Osteocyte (in vitro differentiated cells): ENCODE data around the gene ARRB2. TPM values are rescaled to one million over a fixed set of nuclear protein-coding genes. Genes with fewer than 3 reads are reported as not detected.
"Not testable (repeated sequence)": the region's sequence is repeated elsewhere in the genome, so short reads cannot be mapped to it uniquely, and the experiment has no call there.

Experiments used
- DNase-seq: peaks from one replicate; pipeline ENCODE4 v3.0.0; 2021; ENCODE audit warnings: mixed read lengths; ENCODE audit not compliant: unreplicated experiment; ENCODE audit errors: extremely low spot score
- H3K27ac Mint-ChIP-seq: one replicate; pipeline ENCODE4 v1.8.0; 2021; ENCODE audit warnings: mild to moderate bottlenecking, mixed read lengths; ENCODE audit not compliant: unreplicated experiment
- H3K27me3 Mint-ChIP-seq: one replicate; pipeline ENCODE4 v1.8.0; 2021; ENCODE audit warnings: mixed read lengths; ENCODE audit not compliant: unreplicated experiment
- H3K36me3 Mint-ChIP-seq: one replicate; pipeline ENCODE4 v1.8.0; 2021; ENCODE audit warnings: mixed read lengths; ENCODE audit not compliant: unreplicated experiment
- H3K4me1 Mint-ChIP-seq: one replicate; pipeline ENCODE4 v1.8.0; 2021; ENCODE audit warnings: mixed read lengths; ENCODE audit not compliant: unreplicated experiment
- H3K4me3 Mint-ChIP-seq: one replicate; pipeline ENCODE4 v1.8.0; 2021; ENCODE audit warnings: mild to moderate bottlenecking, moderate library complexity, mixed read lengths; ENCODE audit not compliant: unreplicated experiment
- H3K9me3 Mint-ChIP-seq: one replicate; pipeline ENCODE4 v1.8.0; 2021; ENCODE audit warnings: mixed read lengths; ENCODE audit not compliant: unreplicated experiment
- total RNA-seq: library from RNA; stranded (reverse); gene quantifications from 2 replicates; pipeline ENCODE4 v1.2.1, GENCODE V29; 2021
- TF ChIP-seq, protein P1 (sequence below): fragments of 200-600 bp; sonication (generic); IDR thresholded peaks from 2 replicates; pipeline ENCODE4 v1.5.0; 2021; ENCODE audit warnings: antibody characterized with exemption, mild to moderate bottlenecking, moderate library complexity

The ARRB2 gene
- total RNA-seq, 1 donor from 2014 or later, result 23.6 TPM

DNA sequence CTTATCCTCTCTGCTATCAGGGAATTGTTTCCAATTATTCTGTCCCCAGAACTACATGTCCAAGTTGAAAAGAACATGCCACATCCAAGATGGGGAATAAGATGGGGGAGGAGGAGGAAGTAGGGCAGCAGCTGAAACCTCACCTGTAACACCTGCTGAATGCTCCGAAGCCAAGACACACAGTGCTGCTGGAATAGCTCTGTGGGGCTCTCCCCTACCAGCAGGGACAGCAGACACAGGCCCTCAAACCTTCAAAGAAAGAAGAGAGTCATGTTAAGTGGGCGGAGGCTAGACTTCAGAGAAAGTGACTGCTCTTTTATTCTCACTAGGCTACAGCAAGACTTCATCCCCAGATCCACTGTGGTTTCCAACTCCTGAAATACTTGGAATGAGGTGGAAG is 19.7 kb upstream of the ARRB2 start:
- Mint-ChIP-seq H3K4me3 (no peak overlapping the region), H3K27me3 (no peaks in the 10 kb centered on the region), H3K36me3 (peaks cover 32% of the 10 kb centered on the region), H3K27ac (no peak overlapping the region), H3K4me1 (no peaks in the 10 kb centered on the region), H3K9me3 (no peaks in the 10 kb centered on the region)
- TF ChIP-seq, protein P1, sequence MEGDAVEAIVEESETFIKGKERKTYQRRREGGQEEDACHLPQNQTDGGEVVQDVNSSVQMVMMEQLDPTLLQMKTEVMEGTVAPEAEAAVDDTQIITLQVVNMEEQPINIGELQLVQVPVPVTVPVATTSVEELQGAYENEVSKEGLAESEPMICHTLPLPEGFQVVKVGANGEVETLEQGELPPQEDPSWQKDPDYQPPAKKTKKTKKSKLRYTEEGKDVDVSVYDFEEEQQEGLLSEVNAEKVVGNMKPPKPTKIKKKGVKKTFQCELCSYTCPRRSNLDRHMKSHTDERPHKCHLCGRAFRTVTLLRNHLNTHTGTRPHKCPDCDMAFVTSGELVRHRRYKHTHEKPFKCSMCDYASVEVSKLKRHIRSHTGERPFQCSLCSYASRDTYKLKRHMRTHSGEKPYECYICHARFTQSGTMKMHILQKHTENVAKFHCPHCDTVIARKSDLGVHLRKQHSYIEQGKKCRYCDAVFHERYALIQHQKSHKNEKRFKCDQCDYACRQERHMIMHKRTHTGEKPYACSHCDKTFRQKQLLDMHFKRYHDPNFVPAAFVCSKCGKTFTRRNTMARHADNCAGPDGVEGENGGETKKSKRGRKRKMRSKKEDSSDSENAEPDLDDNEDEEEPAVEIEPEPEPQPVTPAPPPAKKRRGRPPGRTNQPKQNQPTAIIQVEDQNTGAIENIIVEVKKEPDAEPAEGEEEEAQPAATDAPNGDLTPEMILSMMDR, result no peak
- DNase-seq, result no peak

DNA sequence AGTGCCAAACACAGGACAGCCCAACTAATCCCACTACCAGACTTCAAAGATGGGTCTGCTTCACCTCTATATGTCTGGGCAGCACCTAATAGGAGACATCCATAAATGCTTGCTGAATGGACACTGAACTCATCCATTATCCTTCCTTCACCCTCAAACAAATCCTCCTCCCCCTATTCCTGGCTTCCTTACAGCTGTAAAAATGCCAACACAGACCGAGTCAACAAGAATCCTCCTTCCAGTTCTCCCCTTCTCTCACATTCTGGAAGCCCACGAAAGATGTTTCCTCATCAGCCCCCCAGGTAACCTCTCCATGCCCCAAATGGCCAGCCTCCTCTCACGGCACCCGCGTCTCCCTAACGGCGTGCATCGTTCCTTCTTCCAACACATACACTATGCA is 18.7 kb upstream of the ARRB2 start:
- H3K4me1 Mint-ChIP-seq, result no peaks in the 10 kb centered on the region
- no peaks in the 10 kb centered on the region for H3K27me3 Mint-ChIP-seq
- no peak for DNase-seq
- H3K27ac Mint-ChIP-seq, result no peak overlapping the region
- H3K4me3 Mint-ChIP-seq, result no peak overlapping the region
- TF ChIP-seq, protein P1, result no peak
- H3K36me3 Mint-ChIP-seq, result peaks cover 33% of the 10 kb centered on the region
- no peaks in the 10 kb centered on the region for H3K9me3 Mint-ChIP-seq

DNA sequence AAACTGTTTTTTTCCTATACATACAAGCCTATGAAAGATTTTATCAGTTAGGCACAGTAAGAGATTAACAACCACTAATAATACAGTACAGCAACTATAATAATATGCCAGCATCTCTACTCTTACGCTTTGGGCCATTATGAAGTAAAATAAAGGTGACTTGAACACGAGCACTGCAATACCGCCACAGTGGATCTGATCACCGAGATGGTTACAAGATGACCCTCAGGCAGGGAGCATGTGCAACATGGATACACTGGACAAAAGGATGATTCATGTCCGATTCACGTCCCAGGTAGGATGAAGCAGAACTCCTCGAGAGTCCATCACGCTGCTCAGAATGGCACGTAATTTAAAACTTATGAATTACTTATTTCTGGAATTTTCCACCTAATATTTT is 17.0 kb upstream of the ARRB2 start:
- Mint-ChIP-seq H3K27ac (no peak overlapping the region), H3K27me3 (no peaks in the 10 kb centered on the region), H3K4me1 (no peaks in the 10 kb centered on the region), H3K36me3 (peaks cover 31% of the 10 kb centered on the region), H3K9me3 (no peaks in the 10 kb centered on the region), H3K4me3 (no peak overlapping the region)
- TF ChIP-seq, protein P1, result no peak
- no peak for DNase-seq

DNA sequence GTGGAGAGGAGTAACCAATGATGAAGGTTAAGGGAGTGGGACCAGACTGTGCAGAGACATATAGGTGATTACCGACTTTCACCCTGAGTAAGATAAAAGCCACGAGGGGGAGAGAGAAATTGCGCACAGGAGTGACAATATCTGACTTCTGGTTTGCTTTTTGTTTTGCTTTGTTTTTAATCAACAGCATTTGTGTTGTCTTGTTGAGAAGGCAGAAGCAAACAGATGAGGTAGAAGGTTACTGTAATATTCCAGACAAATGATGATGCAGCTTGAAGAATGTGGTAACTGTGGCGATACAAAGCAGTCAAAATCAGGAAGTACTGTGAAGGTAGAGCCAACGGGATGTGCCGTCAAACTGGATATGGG is 14.0 kb upstream of the ARRB2 start:
- Mint-ChIP-seq H3K4me1 (peaks cover 5% of the 10 kb centered on the region), H3K9me3 (no peaks in the 10 kb centered on the region), H3K4me3 (no peak overlapping the region), H3K27me3 (no peaks in the 10 kb centered on the region), H3K36me3 (peaks cover 13% of the 10 kb centered on the region), H3K27ac (no peak overlapping the region)
- TF ChIP-seq, protein P1, result no peak
- no peak for DNase-seq

DNA sequence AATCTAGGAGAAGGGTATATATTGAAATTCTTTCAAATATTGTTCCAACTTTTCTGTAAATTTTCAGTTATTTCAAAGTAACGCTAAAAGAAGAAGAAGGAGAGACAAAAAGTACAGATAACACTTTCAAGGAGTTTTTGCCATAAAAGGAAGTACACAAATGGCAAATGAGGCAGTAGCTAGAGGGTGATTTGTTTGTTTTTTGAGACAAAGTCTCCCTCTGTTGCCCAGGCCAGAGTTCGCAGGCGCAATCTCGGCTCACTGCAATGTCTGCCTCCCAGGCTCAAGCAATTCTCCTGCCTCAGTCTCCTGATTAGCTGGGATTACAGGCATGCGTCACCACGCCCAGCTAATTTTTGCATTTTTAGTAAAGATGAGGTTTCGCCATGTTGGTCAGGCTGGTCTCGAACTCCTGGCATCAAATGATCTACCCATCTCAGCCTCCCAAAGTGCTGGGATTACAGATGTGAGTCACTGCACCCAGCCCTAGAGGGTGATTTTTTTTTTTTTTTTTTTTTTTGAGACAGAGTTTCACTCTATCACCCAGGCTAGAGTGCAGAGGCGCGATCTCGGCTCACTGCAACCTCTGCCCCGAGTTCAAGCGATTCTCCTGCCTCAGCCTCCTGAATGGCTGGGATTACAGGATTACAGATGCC is 10.9 kb upstream of the ARRB2 start:
- not testable (repeated sequence) for H3K9me3 Mint-ChIP-seq, H3K4me3 Mint-ChIP-seq, H3K27me3 Mint-ChIP-seq, H3K27ac Mint-ChIP-seq, DNase-seq
- Mint-ChIP-seq H3K4me1 (peaks cover 30% of the 10 kb centered on the region), H3K36me3 (peaks cover 10% of the 10 kb centered on the region)

DNA sequence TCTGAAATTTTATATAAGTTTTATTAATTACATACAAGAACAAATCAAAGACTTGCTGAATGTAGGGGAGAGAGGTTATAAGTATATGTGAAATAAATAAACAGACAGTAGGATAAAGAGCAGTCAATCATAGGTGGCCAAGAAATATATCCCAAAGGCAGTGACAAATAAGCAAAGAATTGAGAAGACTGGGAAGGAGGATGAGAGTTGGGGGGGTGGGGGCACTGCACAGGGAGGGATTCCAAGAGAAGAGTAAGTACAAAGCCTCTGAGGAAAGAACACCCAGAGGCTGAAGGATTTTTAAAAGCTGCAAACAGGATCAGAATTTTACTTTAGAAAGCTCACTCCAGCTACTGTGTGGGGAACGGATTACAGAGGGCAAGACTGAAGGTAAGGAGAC is 9.3 kb upstream of the ARRB2 start:
- peaks cover 10% of the 10 kb centered on the region for H3K36me3 Mint-ChIP-seq
- H3K27ac Mint-ChIP-seq, result no peak overlapping the region
- TF ChIP-seq, protein P1, result no peak
- no peaks in the 10 kb centered on the region for H3K27me3 Mint-ChIP-seq
- peaks cover 35% of the 10 kb centered on the region for H3K4me1 Mint-ChIP-seq
- no peaks in the 10 kb centered on the region for H3K9me3 Mint-ChIP-seq
- no peak for DNase-seq
- no peak overlapping the region for H3K4me3 Mint-ChIP-seq
